OCI-LY1 (cell line): Measurements from ENCODE around the gene DCTN3.

ENCODE experiments used
- EZH2 ChIP-seq: fragments of 200-600 bp; sonication (generic), shearing (Covaris generic); IDR thresholded peaks from 2 replicates; pipeline ENCODE4 v1.8.0; 2017; ENCODE audit warnings: borderline replicate concordance, mixed run types, mild to moderate bottlenecking, antibody characterized with exemption, low read length, moderate library complexity, mixed read lengths
- TF ChIP-seq, protein P1 (sequence below): fragments of 200-600 bp; sonication (generic), shearing (Covaris generic); IDR thresholded peaks from 2 replicates; pipeline ENCODE4 v1.5.1; 2017; ENCODE audit warnings: mild to moderate bottlenecking, antibody characterized with exemption, low read length, moderate library complexity, mixed read lengths

GRCh38 chr9:34590381-34591247 lies 29.7 kb downstream of the DCTN3 start:
- TF ChIP-seq, protein P1, sequence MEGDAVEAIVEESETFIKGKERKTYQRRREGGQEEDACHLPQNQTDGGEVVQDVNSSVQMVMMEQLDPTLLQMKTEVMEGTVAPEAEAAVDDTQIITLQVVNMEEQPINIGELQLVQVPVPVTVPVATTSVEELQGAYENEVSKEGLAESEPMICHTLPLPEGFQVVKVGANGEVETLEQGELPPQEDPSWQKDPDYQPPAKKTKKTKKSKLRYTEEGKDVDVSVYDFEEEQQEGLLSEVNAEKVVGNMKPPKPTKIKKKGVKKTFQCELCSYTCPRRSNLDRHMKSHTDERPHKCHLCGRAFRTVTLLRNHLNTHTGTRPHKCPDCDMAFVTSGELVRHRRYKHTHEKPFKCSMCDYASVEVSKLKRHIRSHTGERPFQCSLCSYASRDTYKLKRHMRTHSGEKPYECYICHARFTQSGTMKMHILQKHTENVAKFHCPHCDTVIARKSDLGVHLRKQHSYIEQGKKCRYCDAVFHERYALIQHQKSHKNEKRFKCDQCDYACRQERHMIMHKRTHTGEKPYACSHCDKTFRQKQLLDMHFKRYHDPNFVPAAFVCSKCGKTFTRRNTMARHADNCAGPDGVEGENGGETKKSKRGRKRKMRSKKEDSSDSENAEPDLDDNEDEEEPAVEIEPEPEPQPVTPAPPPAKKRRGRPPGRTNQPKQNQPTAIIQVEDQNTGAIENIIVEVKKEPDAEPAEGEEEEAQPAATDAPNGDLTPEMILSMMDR = no peak
- no peak for TF ChIP-seq EZH2
